Neural progenitor cell (in vitro differentiated cells): Measurements from ENCODE around the gene RIMOC1.

Source experiments
- CTCF ChIP-seq: fragments of 200-600 bp; sonication (generic); IDR thresholded peaks from 2 replicates; pipeline ENCODE4 v1.5.1; 2017; ENCODE audit warnings: antibody characterized with exemption, mild to moderate bottlenecking
- EZH2 ChIP-seq: fragments of 200-600 bp; sonication (generic); IDR thresholded peaks from 2 replicates; pipeline ENCODE4 v1.6.1; 2017; ENCODE audit warnings: antibody characterized with exemption, mild to moderate bottlenecking, moderate library complexity
- EZH2phosphoT487 ChIP-seq: fragments of 200-600 bp; sonication (generic); IDR thresholded peaks from 2 replicates; pipeline ENCODE4 v1.6.1; 2017; ENCODE audit warnings: antibody characterized with exemption

GRCh38 chr5:41885286-41885685 is 18.9 kb upstream of the RIMOC1 start:
- TF ChIP-seq CTCF (no peak), EZH2 (no peak), EZH2phosphoT487 (no peak)
